GM18505 (cell line): ENCODE data around the gene UNC5CL.

Experiments
- ATAC-seq: cut with Tn5 transposase; IDR thresholded peaks from one replicate; pipeline ENCODE4 v1.9.1; 2021; ENCODE audit not compliant: unreplicated experiment
- POLR2A ChIP-seq: IDR thresholded peaks from 4 replicates; pipeline ENCODE4 v1.6.1; 2011; ENCODE audit warnings: borderline replicate concordance; ENCODE audit not compliant: insufficient read depth, insufficient read length; ENCODE audit errors: extremely low read depth

The UNC5CL gene

DNA sequence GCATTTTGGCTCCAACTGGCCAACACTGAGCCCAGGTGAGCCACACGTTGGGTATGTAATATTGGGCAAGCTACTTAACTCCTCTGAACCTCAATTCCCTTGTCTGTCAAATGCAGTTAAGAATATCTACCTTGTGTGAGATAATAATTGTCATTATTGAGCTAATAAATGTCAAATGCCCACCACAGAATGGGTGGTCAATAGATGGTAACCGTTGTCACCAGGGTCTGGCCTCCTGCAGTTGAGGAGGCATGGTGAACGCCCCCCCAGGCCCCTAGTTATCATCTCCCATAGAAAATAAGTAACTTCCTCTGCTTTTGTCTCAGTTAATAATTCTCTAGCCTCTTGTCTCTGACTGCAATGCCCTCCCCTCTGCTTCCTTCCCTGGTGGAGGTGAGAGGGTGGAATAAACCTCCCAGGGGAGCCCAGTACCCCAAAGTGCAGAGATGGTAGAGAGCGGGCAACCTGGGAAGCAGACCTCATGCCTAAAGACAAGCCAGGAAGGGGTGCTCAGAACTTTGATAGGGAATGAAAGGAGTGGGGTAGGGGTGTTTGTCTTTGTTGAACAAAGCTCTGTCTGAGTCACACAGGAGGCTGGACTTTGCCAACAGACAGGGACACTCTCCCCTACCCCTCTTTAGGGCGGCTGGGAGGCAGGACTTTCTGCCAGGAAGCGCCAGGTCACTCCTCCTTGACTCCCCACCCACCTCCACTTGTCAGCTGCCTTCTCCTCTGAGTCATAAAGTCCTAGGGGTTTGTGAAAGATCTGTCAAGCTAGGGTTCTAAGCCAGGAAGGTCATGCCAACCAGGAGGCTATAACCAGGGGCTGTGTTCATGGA, 1.3 kb upstream of the UNC5CL start:
- TF ChIP-seq POLR2A = no peak
- ATAC-seq = no peak

GRCh38 chr6:41038205-41038604, 816 bp downstream of the UNC5CL start:
- ATAC-seq = no peak
- TF ChIP-seq POLR2A = no peak

DNA sequence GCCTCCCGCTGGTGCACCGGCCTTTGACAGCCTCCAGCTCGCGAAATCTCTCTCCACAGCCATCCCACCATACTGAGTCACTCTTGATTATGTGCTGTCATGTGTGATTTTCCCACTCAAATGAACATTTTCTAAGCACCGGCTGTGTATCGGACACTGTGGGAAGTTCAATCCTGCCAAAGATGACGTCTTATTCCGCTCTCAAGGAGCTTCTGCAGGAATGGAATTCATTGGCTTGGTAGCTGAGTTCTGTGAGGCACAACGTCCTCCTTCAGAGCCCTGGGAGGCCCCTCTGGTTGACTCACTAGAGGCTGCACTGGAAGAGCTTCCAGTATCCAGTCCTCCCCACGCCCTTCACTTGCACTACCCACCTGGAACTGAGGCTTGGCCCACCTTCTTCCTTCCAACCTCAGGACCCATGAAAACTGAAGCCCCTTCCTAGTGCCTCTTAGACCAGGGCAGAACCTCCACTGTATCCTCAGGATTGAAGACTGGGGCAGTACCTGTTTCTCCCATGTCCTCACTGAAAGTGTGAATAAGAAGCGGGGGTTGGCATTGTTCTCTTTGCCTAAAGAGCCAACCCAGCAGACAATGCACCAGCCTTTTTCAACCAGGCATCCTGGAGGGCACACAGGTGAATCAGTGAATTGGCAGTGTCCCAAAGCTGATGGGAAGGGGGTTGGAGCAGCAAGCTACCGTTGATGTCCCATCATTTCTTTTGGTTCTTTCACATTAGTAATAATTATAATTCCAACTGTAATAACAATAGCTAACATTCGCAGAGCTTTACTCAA, 1.7 kb downstream of the UNC5CL start:
- no peak for TF ChIP-seq POLR2A
- no peak for ATAC-seq

- TF ChIP-seq POLR2A = no peak
- ATAC-seq = no peak
Measured at GRCh38 chr6:41036601-41037000, 2.4 kb downstream of the UNC5CL start.

GRCh38 chr6:41036186-41036585, 2.8 kb downstream of the UNC5CL start:
- TF ChIP-seq POLR2A = no peak

GRCh38 chr6:41033776-41034175, 5.2 kb downstream of the UNC5CL start:
- ATAC-seq = no peak
- TF ChIP-seq POLR2A = no peak

More at GRCh38 chr6:41036186-41036585, 2.8 kb downstream of the UNC5CL start:
- no peak for ATAC-seq

DNA sequence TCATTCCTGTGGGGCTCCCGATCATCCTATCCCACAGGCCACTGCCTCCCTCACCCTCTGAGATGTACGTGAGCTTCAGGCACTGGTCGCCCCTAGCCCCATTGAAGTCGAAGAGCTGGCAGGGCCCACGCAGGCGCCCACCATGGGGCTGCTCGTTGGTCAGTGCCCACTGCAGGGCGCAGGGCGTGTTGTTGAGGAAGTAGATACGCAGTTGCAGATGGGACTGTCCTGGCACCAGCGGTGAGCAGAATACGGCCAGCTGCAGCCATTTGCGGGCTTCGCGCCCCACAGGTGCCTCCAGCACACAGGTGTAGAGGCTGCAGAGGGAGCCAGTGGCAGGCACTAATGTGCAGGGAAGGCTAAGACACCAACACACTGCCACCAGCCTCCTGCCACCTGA, 6.2 kb downstream of the UNC5CL start:
- TF ChIP-seq POLR2A = no peak
- ATAC-seq = no peak

- no peak for TF ChIP-seq POLR2A
- peak; percentile 35 for ATAC-seq
Measured at GRCh38 chr6:41028561-41029412, 10.2 kb downstream of the UNC5CL start.

GRCh38 chr6:41027799-41028560, 11.0 kb downstream of the UNC5CL start:
- TF ChIP-seq POLR2A = peak; percentile 56
- ATAC-seq = peak; percentile 80

DNA sequence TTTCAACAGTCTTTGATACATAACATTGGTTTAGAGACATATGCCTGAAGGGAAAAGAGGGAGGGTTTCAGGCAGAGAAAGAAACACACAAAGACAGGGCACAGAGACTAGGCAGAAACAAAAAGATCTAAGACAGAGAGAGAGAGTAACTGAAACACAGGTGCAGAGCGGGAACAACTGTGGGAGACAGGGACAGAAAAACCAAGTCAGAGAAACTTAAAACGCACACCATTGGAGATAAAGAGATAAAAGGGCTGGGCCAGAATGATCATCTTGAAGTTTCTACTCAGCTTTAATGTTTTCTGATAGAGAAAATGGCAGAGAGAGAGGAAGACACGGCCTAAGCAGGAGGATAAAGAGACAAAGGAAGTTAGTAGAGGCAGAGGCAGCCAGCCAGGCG, 11.8 kb downstream of the UNC5CL start:
- no peak for TF ChIP-seq POLR2A
- ATAC-seq = no peak

DNA sequence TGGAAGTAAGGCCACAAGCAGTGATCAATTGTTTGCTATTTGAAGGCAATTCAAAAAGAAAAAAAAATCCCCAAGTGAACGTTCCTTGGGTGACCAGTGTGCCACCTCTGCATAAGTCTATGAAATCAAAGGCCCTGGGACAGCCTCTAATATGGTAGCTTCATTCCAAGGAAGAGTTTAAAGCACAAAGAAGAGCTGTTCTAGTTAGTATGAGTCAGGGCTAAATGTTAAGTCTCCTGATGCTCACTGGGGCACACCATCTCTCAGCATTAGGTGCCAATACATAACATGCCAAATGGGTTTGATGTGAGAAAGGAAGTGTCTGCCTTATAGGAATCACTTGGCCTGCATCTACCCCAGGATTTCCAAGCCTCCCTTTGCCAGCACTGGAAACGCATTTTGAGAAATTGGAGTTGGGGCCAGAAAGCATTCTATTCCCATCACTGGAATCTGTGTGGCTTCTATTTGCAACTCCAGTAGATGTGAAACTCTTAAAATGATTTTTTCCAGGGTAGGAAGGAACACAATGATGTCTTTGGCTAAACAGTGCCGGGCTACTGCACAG, 13.0 kb downstream of the UNC5CL start:
- no peak for ATAC-seq
- TF ChIP-seq POLR2A = no peak

GRCh38 chr6:41023114-41023513, 15.9 kb downstream of the UNC5CL start:
- no peak for TF ChIP-seq POLR2A
- no peak for ATAC-seq
